Stimulated activated CD4-positive, alpha-beta T cell treated with anti-CD3 and anti-CD28 coated beads, Interleukin-15, amount 100 ng/mL, for 24 hours (primary cell): ENCODE measurements around the gene SLC25A21.
A peak's percentile ranks its signal among the peaks of the same experiment; 100 is the strongest.

Experiments
- DNase-seq: peaks from one replicate; pipeline ENCODE4 v3.0.0-alpha.2; 2020

SLC25A21 gene

DNA sequence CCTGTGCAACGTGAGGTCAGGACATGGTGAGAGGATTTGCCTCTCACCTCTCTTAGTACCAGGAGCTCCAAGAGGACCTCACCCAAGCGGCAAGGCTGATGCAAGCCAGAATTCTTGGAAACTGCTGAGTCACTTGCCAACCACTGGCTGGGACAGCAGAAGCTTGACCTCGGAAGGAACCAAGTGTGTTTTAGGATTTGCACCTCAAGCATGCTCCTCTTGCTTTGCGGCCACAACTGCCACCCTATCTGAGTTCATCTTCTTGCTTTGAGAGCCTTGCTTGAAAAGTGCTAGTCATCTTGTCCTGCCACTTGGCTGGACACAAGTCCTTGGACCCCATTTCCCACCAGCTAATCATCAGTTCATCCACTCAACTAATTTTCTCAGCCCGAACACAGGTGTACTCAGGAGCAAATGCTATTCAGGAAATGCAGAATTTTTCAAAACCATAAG is 195.8 kb downstream of the SLC25A21 start:
- DNase-seq: no peak

- DNase-seq: no peak
These were observed 196.6 kb downstream of the SLC25A21 start for GRCh38 chr14:36975834-36976233.

DNA sequence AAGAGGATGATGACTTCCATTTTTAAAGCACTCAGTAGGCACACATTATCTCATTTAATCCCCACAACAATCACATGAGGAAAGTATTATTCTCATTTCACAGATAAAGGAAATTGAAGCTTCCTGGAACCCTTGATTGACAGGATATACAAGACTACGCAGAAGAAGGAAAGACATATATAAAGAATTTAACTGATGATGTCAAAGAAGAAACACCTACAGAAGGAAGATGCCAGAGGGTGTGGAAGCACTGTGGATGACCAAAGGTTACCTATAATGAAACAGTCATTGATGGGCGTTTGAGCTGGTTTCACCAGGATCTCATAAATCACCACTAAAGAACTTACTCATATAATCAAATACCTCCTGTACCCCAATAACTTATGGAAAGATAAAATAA is 197.4 kb downstream of the SLC25A21 start:
- no peak for DNase-seq

DNA sequence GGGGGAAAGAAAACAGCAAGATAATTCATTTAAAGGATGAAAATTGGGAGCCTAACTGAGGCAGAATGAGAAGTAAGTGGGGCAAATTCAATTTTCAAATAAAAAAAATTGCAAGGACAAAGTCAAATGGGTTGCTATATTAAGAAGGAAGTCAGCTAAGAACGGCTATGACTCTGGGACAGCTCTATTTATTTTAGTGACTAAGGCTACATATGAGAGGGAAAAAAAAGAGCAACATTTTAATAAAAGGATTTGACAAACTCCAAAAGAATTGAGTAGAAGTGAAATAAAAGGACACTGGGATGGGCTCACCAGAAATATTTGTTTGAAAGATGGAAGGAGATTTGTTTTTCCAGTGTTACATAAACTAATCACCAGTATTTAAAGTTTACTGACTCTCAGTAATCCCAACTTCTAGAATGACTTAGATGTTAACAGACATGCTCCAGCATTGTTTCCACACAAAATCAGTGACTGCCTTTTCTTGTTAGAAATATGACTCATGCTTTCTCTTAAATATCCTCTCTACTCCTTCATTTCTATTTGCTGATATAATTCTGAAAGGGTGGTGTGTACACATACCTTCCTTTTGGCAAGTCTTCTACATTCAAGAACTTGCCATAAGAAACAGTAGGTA is 198.5 kb downstream of the SLC25A21 start:
- DNase-seq: no peak

DNA sequence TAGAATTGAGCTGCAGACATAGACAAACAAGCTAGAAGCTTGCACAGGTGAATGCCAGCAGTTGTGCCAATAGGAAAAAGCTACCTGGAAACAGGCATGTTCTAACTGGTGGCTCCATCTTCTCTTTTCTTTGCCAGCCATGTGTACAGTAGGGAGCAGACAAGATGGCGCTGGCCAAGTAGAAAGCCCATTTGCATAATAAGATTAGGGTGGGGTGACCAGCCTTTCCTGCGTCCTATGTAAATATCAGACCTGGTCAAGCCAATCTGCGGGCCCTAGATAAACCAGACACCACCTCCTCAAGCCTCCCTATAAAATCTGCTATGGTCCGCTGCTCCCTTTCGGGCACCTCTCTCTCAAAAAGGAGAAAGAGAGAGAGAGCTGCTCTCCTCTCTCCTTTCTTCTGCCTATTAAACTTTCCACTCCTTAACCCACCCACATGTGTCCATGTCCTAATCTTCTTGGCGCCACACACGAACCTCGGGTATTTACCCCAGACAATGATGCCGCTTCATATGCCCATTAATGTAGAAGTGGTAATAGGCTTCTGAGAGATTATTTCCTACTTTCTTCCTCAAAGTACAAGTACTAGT is 201.0 kb downstream of the SLC25A21 start:
- no peak for DNase-seq

GRCh38 chr14:36967892-36968555 is 204.4 kb downstream of the SLC25A21 start:
- no peak for DNase-seq

DNA sequence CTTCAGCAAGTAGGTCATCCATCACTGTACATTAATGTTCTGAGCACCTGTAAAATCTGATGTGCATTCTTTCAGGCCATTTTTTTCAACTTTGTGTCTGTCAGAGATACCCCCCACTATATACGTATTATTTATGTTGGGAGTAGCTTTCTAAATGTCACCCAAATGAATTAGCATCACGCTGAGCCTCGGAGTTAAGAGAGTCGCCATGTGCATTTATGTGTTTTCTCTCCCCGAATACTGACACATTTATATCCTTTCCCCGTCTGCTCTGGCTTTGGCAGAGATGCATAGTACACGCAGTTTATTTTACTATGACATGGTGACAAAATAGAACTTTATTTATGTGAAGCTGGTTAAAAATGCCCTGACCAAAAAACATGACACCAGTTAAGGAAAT is 216.4 kb downstream of the SLC25A21 start:
- no peak for DNase-seq

DNA sequence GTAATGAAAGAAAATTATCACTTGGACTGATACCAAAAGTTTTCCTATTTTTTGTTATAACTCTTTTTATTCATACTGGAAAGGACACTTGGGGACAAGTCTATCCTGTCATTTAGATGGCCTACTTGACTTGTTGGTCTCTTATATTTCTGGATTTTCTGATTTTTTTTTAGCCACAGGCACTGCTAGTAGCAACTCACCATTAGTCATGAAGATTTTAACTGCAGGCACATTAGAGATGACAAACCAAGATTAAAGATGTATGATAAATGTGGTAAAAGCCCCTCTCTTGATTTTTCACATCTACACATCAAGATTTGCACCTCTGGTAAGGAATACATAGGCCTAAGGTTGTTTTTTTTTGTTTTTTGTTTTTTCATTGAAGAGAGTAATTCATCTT is 217.0 kb downstream of the SLC25A21 start:
- no peak for DNase-seq

DNA sequence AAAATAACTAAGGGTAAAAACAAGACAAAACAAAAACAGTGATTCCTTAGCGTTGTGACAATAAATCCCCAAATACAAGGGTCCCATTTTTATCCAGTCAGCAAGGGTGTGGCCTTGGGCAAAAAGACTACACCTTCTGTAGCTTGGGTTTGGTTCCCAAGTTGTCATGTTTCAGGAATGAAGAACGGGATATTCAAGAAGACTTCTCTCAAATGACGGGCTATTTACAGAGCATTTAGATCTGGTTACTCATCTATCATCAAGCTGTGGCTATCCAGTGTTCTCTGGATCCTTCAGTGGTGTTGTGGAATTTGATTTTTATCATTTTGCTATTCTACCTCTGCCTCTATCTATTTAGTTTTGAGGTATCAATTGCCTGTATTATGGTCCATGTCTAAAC is 219.7 kb downstream of the SLC25A21 start:
- DNase-seq: no peak

DNA sequence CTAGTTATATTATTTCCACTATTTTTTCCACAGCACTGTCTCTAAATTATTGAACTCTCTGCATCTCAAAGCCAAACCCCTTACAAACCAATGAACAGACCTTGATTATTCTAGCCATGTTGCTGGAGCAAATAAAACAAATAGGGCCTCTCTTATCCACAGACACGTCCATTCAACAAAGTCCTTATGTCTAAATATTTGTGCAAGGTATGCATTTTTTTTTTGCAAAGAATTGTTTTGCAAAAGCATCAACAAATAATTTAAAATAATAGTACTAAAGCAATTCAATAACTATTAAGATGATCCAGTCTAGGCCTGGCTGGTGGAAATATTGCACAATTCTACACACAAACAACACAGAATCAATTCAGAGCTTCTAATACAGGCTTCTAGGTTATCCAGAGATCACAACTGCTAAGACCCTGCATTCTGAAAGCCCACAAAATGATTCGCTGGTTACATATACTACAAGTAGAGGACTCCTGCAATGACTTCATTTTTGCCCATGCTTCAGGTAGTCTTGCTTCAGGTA is 221.0 kb downstream of the SLC25A21 start:
- DNase-seq: no peak

DNA sequence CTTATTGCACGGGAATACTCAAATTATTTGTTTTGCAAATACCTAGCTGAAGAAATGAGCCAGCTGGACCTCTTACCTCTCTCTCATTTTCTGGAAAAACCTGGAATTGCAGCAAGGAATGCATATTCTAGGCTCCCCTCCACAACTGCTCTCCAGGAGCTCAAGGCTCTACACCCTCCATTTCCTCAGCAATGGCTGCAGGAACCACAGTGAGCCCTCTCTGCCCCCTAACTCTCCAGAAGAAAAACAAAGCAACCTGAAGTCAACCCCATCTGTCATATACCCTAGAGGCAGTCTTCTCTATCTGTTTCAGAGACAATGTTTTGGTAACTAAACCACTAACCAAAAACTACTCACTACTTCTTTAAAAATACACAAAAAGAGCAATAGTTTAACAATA is 221.6 kb downstream of the SLC25A21 start:
- no peak for DNase-seq

DNA sequence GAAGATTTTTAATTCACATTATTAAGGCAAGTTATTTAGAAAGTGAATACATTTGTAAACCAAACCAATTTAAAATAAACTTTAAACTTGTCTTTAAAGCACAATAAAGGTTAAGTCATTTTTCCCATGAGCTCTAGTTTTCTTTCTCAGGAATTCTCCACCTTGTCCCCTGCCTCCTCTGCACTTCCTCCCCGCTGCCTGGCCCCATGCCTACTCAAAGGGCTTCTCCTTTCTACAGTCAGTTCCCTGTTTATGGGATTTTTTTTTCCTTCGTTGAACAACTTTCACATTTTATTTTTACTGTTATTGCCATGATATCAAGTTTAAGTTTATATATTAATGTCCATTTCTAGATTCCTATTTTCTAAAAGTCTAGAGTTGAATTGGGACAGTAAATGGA is 223.0 kb downstream of the SLC25A21 start:
- DNase-seq: no peak

DNA sequence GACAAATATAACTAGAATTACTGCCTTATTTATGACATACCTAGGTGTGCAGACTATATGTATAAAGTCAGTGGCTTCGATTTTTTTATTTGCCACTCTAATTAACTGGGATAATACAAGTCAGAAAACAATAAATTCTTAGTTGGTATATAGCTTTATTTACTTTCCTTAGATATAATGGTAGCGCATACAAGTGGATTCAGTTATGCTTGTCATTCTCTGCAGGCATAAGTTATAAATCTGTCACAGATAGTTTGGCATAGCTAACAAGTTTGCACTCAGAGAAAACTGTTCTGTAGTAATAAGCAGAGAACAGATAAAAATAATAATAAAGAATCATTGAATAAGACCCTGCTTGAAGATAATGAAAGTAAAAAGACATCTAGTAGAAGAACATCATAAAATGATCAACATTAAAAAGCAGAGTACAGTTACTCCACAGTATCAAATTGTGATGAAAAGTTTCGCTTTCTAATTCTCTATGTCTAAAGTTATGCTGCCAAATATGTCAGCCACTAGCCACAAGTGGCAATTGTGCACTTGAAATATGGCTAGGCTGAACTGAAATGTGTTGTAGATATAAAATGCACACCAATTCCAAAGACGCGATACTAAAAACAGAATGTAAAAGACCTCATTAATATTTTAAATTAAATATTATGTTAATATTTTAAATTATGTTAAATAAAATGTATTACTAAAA is 224.1 kb downstream of the SLC25A21 start:
- no peak for DNase-seq

- DNase-seq: no peak
These were observed 225.0 kb downstream of the SLC25A21 start for GRCh38 chr14:36947362-36947761.

- no peak for DNase-seq
These were observed 225.5 kb downstream of the SLC25A21 start for GRCh38 chr14:36946872-36947271.

- no peak for DNase-seq
These were observed 227.9 kb downstream of the SLC25A21 start for GRCh38 chr14:36944307-36945010.

GRCh38 chr14:36942522-36943245 is 229.7 kb downstream of the SLC25A21 start:
- DNase-seq: no peak

DNA sequence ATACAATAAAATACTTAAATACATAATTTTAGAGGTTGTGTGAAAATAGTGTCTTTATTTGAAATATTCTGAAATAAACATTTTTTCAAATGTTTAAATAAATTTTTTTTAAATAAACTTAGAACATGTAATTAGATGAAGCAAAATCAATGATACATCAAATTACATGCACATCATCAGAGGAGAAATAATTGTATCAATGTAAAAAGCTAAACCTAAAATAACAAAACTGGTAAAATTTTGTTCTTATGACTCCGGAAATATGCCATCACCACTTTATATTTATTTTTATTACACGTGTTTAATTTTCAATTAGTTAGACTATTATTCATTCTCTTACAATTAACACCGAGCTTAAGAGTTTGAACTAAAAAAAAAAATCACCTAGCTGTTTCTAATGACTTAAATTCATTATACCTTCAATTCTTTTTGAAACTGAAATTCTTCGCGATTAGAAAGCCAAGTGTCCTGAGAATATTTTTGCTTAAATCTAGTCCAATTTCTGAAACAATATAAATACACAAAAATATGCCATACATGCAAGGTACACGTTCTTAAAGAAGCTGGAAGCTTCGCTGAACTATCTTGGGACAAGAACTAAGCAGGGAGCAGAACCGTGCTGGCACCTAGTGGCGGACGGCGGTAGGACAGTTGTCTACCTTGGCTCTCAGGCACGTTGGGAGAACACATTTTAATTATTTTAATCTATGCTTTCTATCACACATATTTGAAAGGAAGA is 230.5 kb downstream of the SLC25A21 start:
- peak; percentile 68 for DNase-seq

GRCh38 chr14:36940476-36940875 is 231.9 kb downstream of the SLC25A21 start:
- no peak for DNase-seq

DNA sequence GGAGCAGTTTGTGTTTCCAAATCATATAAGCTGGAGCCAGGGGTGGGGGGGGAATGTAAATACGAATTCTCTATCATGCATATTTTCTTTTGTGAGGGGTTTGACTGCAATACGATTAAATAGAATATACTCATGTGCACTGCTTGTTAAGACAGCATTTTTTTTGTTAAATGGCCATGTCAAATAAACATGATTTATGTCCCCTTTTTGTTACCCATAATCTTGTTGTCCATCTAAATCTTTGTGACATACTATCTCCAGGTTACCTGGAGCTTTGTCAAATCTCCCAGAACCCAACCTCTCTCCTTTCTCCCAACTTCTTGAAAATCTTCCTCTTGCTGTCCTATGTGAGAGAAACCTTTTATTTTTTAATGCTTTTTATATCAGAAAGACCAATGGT is 233.1 kb downstream of the SLC25A21 start:
- DNase-seq: no peak

DNA sequence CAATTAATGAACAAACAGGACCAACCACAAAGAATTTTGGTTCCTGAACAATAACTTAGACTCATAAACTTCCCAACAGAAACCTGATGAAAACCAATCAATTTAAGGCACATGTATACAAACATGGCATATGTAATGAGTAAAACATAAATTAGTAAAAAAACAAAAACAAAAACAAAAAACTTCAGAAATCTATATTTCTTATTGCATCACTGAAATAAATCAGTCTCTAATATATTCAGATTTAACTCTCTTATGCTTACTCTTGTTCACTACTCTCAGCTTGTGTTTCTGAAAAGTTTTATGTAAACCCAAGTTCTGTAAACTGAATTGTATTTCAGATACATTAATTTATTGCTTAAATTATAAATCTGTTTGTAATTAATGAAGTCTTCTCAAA is 233.7 kb downstream of the SLC25A21 start:
- DNase-seq: no peak
